Central memory CD4-positive, alpha-beta T cell (primary cell): ENCODE data around the gene MMD2.

ENCODE experiments used
- DNase-seq: peaks from one replicate; pipeline ENCODE4 v3.0.0; 2022

The MMD2 gene

DNA sequence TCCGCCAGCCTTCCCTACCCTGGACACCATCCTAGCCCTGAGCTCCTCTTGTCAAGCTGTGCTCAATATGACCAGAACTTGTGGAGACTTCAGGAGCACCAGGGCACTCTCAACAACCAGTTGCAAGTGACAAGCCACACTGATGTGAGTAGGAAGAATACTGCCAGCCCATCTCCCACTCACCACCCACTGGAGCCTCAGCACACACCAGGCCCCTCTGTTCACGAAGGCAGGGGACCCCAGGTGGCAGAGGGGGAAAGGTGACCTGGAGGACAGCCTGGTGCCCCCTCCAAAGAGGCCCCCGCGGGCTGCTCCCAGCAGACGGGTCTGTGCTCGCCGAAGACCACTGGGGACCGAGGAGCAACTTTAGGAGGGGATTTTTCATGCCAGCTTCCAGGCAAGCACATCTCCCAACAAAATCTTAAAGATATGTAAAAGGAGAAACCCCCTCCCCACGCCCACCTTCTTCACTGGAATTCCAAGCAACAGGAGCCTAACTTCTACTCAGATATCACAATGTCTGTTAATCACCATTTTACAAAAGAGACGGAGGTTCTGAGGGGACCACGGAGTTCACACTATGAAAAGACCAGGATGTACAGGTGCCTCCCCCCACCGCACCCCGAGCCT, 1.0 kb downstream of the MMD2 start:
- DNase-seq, result no peak

DNA sequence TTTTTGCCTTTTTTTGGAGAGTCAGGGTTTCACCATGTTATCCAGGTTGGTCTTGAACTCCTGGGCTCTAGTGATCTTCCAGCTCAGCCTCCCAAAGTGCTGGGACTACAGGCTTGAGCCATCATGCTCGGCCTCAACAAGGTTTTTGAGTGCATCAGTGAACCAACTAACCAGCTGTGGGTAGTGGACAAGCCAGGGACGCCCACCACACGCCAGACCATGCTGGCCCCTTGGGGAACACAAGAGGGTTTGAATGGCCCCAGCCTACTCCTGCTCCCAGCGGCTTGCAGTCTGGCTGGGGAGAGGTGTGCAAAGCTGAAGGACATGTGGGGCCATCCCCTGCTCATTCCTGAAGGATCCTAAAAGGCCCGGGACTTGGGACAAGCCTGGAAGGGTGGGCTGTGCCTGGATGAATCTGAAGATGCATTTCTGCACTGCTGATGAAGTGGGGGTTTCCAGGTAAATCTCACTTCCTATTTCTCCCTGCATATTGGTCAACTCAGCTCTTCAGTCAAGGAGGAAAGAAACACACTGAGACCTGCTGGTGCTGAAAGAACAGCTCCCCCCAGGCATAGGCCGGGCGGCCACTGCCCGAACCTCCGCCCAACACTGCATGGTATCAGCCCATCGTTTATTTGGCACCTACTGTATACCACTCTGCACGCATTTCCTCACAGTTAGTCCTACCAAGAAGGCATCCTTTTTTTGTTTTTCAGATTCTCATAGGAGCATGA, 6.9 kb downstream of the MMD2 start:
- no peak for DNase-seq

DNA sequence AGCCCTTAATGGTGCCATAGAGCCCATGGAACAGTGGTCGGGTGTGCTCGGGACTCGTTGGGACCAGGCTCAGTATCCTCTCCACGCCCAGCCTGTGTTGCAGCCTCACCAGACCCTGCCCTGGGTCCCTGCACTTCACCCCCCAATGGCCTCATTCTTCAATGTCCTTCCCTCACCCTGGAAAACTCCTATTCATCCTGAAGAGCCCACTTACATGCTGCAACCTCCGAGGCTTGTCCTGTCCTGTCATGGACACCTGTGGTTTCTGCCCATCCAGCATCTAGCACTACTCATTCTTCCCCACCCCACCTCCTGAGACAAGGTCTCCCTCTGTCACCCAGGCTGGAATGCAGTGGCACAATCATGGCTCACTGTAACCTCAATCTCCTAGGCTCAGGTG, 7.7 kb downstream of the MMD2 start:
- no peak for DNase-seq

- DNase-seq, result no peak
Measured at GRCh38 chr7:4948402-4948801, 10.6 kb downstream of the MMD2 start.

DNA sequence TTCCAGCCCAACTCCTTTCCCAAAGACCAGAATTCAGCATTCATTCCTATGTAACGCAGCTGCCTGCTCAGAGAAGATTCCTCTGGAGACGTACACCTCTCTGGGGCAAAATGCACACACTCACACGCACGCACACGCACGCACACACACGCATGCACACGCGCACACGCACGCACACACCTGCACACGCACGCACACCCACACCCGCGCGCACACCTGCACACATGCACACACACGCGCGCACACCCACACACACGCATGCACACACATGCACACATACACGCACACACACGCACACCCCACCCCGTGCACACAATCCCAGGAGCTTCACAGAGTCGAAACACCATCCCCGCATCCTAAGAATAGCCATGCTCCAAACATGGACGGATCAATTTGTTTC, 13.0 kb downstream of the MMD2 start:
- DNase-seq, result no peak

DNA sequence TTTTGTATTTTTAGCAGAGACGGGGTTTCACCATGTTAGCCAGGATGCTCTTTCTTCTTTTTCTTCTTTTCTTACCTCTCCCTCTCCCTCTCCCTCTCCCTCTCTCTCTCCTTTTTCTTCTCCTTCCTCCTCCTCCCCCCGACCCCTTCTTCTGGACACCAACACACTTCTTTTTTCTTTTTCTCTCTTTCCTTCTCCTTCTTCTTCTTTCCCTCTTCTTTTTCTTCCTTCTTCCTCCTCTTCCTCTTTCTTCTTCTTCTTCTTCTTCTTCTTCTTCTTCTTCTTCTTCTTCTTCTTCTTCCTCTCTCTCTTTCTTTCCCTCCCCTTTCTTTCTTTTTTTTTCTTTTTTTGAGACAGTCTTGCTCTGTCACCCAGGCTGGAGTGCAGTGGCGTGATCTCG, 14.0 kb downstream of the MMD2 start:
- no peak for DNase-seq

GRCh38 chr7:4943297-4943696, 15.7 kb downstream of the MMD2 start:
- no peak for DNase-seq

- no peak for DNase-seq
Measured at GRCh38 chr7:4939971-4940728, 18.8 kb downstream of the MMD2 start.

GRCh38 chr7:4937411-4937810, 21.6 kb downstream of the MMD2 start:
- DNase-seq, result no peak

GRCh38 chr7:4934419-4935025, 24.5 kb downstream of the MMD2 start:
- DNase-seq, result no peak

GRCh38 chr7:4931943-4932342, 27.0 kb downstream of the MMD2 start:
- no peak for DNase-seq

DNA sequence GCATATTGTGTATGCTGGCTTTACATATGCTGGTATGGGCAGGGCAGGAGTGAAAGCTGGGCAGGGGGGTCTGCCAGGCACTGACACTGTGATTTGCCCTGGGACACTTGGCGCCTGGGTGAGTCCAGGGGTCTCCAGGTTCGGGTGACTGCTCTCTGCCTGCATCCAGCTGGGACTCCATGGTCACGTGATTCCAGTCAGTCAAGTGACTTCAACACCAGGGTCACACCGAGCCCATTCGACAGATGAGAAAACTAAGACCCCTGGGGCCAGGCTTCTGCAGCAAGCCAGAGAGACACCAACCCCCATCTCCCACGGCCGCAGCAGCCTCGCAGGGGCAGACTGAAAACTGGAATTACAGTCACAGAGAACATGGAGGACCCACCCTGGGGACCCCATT, 30.0 kb downstream of the MMD2 start:
- DNase-seq, result no peak

DNA sequence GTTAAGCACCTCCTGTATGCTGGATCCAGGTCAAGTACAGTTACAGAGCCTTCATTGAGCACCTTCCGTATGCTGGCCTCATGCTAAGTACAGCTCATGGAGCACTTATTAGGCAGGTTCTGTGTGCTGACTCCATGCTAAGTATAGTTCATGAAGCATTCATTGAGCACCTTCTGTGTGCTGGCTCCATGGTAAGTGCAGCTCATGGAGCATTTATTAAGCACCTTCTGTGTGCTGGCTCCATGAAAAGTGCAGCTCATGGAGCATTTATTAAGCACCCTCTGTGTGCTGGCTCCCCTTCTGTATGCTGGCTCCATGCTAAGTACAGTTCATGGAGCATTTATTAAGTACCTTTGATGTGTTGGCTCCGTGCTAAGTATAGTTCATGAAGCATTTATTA, 30.5 kb downstream of the MMD2 start:
- no peak for DNase-seq

DNA sequence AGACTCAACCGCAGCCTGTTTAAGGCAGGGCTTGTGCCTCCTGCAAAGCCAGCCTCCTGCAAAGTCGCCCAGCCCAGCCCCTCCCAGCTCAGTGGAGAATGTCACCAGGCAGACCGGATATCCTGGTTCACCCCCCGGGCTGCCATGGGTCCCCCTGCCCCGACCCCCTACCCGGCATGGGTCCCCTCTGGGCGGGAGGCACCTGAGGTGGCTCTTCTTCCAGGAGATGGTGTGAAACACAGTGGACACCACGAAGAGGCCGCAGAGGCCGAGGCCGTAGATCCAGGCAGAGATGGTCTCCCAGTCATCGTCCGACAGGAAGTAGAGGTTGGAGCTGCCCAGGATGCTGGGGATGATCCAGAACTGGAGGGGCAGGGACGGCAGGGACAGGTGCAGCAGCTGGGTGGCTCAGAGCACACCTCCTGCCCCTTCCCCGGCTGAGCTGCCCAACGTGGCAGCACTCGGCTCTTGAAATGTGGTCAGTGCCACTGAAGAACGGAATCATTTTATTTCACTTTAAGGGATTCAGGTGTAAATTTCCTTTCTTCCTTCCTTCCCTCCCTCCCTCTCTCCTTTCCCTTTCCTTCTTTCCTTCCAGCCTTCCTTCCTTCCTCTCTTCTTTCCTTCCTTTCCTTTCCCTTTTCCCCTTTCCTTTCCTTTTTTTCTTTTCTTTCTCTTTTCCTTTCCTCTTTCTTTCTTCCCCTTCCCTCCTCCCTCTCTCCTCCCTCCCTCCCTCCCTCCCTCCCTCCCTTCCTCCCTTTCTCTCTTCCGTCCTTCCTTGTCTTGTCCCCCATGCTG, 38.8 kb downstream of the MMD2 start:
- DNase-seq, result no peak

- no peak for DNase-seq
Measured at GRCh38 chr7:4916113-4916512, 42.9 kb downstream of the MMD2 start.

- no peak for DNase-seq
Measured at GRCh38 chr7:4911111-4911828, 47.7 kb downstream of the MMD2 start.

DNA sequence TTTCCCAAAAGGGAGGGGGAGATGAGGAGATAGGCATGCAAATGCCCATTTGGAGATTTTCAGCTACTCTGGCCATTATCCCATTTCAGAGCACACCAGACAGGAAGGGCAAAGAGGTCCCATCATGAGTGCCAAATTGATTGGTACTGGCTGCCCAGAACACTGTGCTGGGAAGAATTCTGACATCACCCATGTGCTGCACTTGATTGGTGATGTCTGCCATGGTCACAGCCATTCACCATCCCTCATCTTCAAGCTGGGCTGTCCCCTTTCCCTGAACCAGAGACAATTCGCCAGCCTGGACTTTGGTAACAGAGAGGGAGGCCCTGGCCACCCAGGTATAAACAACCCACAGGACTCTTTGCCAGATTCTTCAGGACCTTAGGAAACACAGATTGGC, 52.3 kb downstream of the MMD2 start:
- DNase-seq, result no peak

- DNase-seq, result no peak
Measured at GRCh38 chr7:4905171-4905570, 53.8 kb downstream of the MMD2 start.

- no peak for DNase-seq
Measured at GRCh38 chr7:4904346-4904745, 54.6 kb downstream of the MMD2 start.

GRCh38 chr7:4895766-4896165, 63.2 kb downstream of the MMD2 start:
- DNase-seq, result no peak

- DNase-seq, result no peak
Measured at GRCh38 chr7:4894482-4894881, 64.5 kb downstream of the MMD2 start.

GRCh38 chr7:4893929-4894475, 65.0 kb downstream of the MMD2 start:
- no peak for DNase-seq
